Measurements from ENCODE around the gene DOCK9.
A peak's percentile ranks its signal among the peaks of the same experiment; 100 is the strongest.

DOCK9 gene

DNA sequence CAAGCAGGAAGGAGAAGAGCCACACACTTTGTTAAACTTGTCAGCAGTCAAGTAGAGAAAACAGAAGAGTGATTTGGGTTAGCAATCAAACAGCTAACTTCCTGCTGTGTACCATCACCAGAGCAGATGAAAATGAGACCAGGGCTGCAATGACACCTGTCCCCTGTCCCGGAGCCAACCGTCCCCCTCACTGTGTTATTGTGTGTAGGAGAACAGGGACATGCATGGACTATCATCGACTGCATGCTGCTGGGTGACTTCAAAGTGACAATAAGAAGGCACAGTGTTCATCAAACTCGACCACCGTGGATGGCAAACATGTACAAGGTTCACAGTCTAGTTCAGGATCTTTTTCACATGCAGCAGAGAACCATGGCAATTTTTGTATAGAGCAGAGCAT, 131.3 kb downstream of the DOCK9 start:
- intact Hi-C loops (cut with DNase I) = no loop called here
- DNase-seq = no peak

- DNase-seq = no peak
- intact Hi-C loops (cut with DNase I) = no loop called here
These were observed 132.1 kb downstream of the DOCK9 start for GRCh38 chr13:98845742-98846141.

DNA sequence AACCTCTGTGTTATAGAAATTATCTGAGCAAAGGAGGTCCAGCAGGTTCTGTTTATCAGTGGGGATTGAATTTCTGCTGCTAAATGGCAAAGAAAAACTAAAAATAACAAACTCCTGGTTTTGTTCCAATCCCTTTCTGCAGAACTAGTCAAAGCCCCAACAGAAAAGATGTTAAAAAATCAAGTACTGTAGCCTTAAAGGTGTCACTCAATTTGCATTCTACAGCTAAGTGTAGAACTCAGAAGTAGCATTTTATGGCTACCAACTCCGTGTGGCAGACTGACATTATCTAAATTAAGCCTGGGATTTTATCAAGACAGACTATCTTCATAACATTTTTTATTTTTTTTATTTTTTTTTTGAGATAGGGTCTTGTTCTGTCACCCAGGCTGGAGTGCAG, 133.8 kb downstream of the DOCK9 start:
- intact Hi-C loops (cut with DNase I) = loop anchor here (5.0 kb wide), 1 partner anchor 188 kb away; no protein-coding TSS in a partner anchor

GRCh38 chr13:98843482-98843877, 134.4 kb downstream of the DOCK9 start:
- intact Hi-C loops (cut with DNase I) = loop anchor here (5.0 kb wide), 1 partner anchor 189 kb away; no protein-coding TSS in a partner anchor
- peak in 3 of 42 donors; percentile 25 to 41 (median 25) for DNase-seq

More for the DNA sequence above, 133.8 kb downstream of the DOCK9 start:
- no peak for DNase-seq

DNA sequence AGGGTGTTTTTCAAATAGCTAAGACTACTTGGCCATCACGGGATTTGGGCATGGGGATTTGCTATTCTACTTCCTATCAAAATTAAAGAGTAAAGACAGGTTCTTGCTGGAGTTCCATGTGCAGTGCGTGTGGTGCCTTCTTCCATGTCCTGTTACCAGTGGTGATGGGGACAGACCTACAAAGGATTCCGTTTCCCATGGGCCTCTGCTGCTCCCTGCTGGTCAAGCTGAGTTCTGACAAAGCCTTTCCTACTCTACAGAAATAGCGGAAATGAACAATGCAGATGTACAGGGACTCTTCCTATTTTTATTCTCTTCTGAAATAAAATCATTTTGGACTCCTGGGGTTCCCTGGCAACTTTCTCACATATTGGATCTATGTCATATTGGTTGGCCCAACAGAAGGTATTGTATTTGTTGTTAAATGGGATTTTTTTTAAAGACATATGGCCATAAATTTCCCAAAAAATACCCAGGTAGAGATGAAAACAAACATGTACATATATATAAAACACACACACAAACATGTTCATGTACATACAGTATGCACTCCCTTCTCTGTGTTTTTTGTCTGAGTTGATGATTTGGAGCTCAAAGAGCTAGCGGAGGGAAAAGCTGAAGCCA, 134.9 kb downstream of the DOCK9 start:
- DNase-seq = peak; percentile 36 to 88 (median 76)
- intact Hi-C loops (cut with DNase I) = loop anchor here (5.0 kb wide), 1 partner anchor 189 kb away; no protein-coding TSS in a partner anchor

- DNase-seq = no peak
- intact Hi-C loops (cut with DNase I) = loop anchor here (5.0 kb wide), 1 partner anchor 190 kb away; no protein-coding TSS in a partner anchor
These were observed 135.8 kb downstream of the DOCK9 start for GRCh38 chr13:98842070-98842469.

GRCh38 chr13:98839856-98840769, 137.8 kb downstream of the DOCK9 start:
- peak; percentile 40 to 88 (median 72) for DNase-seq
- intact Hi-C loops (cut with DNase I) = loop anchor here (5.0 kb wide), 1 partner anchor 192 kb away; no protein-coding TSS in a partner anchor

GRCh38 chr13:98838776-98839175, 139.1 kb downstream of the DOCK9 start:
- intact Hi-C loops (cut with DNase I) = no loop called here
- DNase-seq = no peak

- intact Hi-C loops (cut with DNase I) = no loop called here
These were observed 140.0 kb downstream of the DOCK9 start for GRCh38 chr13:98837896-98838295.

GRCh38 chr13:98835156-98835555, 142.7 kb downstream of the DOCK9 start:
- no peak for DNase-seq
- intact Hi-C loops (cut with DNase I) = no loop called here

More at GRCh38 chr13:98837896-98838295, 140.0 kb downstream of the DOCK9 start:
- DNase-seq = no peak

DNA sequence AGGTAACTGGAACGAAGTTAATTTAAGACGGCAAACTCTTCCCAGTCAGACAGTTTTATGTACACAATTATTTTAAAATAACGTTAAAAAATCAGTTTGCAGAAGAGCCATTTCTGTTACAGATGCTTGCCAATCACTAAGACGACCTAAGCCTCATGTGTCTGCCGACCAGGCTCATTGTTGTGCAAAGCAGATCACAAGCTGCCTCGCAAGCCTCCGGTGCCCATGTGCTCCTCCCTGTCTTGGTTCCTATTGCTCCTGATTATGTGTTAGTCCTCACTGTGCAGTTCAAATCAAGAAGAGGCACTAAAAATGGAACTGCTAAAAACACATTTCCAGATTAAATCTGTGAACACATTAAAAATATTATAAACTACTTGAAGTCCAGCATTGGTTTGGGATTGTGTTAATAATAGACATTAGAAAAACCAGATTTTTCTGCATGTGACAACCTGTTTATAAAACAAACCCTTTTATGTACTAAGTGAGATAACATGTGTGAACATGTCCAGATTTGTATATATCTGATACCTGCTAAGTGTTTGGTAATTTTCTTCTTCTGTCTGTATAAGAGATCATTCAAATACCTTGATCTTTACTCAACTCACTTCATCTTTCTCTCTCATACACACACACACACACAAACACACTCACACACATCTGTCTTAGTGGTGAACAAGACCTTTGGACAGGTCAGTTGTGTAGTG, 143.5 kb downstream of the DOCK9 start:
- intact Hi-C loops (cut with DNase I) = no loop called here

GRCh38 chr13:98831236-98831635, 146.6 kb downstream of the DOCK9 start:
- intact Hi-C loops (cut with DNase I) = no loop called here
- DNase-seq = no peak

More for the DNA sequence above, 143.5 kb downstream of the DOCK9 start:
- DNase-seq = no peak

DNA sequence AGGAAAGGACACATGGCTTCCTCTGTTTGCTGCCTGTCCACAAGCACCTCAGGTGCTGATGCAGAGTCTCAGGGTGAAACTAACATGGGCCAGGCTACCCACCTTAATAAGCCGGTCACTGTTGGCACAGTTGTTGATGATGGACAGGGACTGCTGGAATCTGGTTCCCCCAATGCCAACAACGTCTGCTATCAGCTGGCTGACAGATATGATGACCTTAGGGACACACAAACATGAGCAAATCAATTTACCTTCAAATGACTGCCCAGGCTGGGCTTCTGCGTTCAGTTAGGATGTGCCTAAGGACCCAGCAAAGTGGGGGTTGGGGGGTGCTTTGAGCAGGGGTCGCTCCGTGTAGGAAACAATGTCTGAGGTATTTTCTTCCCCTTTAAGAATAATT, 148.3 kb downstream of the DOCK9 start:
- no peak for DNase-seq
- intact Hi-C loops (cut with DNase I) = no loop called here

DNA sequence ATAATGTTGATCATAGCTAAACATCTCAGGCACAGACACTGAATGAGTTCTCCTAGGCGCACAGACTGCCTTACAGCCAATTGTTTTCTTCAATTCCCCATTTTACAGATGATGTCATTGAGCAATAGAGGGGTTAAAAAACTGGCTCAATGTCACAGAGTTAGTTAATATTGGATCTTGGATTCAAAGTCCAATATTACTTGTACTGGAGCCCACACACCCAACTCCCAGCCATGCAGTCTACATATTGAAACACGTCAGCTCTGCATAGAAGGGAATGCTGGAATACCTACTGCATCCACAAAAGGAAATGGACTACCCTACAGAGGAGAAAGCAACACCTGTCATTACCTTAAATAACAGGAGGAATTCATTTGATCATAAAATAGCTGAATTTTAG, 149.2 kb downstream of the DOCK9 start:
- no peak for DNase-seq
- intact Hi-C loops (cut with DNase I) = no loop called here

- intact Hi-C loops (cut with DNase I) = no loop called here
- DNase-seq = no peak
These were observed 150.4 kb downstream of the DOCK9 start for GRCh38 chr13:98827449-98827848.

DNA sequence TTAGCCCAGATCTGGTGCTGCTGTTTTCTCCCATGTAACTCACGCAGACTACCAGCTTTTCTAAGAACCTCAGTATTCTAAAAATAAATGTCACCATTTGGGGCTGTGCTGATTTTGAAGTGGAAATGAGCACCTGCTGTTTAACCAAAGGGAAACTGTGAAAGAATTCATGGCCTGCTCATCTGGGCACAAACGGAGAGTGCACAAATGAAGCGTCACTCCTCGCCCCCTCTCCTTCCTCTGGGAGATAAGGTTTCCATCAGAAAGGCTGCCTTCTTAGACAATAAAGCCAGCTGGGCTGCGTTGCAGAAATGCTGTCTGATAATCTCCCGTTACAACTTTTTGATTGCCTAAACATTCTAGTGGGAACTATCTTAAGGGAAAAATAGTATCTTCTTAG, 151.7 kb downstream of the DOCK9 start:
- intact Hi-C loops (cut with DNase I) = no loop called here

GRCh38 chr13:98825659-98826058, 152.2 kb downstream of the DOCK9 start:
- intact Hi-C loops (cut with DNase I) = no loop called here
- no peak for DNase-seq

More for the DNA sequence above, 151.7 kb downstream of the DOCK9 start:
- DNase-seq = peak in 1 of 42 donors; percentile 5

DNA sequence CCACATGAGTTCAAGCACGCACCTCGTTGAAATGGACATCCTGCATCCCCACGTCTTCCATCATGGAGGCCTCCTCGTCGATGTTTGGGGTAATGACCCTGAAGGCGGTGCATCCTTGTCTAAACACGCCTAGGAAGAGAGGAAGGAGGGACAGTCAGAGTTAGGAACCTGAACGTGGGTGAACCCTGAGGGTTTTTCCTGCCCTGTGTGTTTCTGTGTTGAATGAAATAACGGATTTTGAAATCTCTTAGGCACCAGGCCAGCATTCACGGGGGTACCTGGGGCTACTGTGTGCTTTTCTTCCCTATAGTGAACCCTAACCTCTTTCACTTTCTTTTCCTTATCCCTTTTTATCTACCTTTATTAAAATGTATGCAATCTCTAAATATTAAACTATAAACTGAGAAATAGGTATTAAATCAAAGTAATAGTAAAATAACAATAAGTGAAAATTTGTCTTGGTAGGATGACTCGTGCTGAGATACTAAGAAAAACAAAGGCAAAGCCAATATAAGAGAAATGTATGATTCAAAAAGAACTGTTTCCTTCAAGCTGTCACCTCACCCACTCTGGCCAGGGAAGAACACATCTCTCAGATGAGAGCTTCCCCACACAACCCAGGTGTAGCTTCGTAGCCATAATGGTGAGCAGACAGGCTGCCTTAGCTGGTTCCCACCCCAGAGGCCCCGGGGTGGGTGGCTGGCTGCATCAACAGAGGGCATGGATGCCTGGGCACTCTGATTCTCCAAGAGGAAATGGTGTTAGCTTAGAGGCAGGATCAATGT, 153.3 kb downstream of the DOCK9 start:
- intact Hi-C loops (cut with DNase I) = no loop called here

GRCh38 chr13:98823442-98823841, 154.4 kb downstream of the DOCK9 start:
- no peak for DNase-seq
- intact Hi-C loops (cut with DNase I) = no loop called here

More for the DNA sequence above, 153.3 kb downstream of the DOCK9 start:
- DNase-seq = no peak

Measured in head of caudate nucleus (tissue), 42 donors.